CD4-positive, alpha-beta memory T cell (primary cell): ENCODE measurements around the gene EFCAB11. TPM values are rescaled to one million over a fixed set of nuclear protein-coding genes. Genes with fewer than 3 reads are reported as not detected.
"Not testable (repeated sequence)": the region's sequence is repeated elsewhere in the genome, so short reads cannot be mapped to it uniquely, and the experiment has no call there.

Experiments
- CTCF ChIA-PET: fragments of 350-600 bp; sonication (Branson Sonifier 250); formaldehyde crosslinking; loops from one replicate; lab custom pipeline; 2021; ENCODE audit warnings: inconsistent platforms; ENCODE audit not compliant: partially characterized antibody; lab: Charles Lee
- POLR2A ChIA-PET: fragments of 350-600 bp; sonication (Branson Sonifier 250); formaldehyde crosslinking; loops from one replicate; lab custom pipeline; 2021; ENCODE audit not compliant: partially characterized antibody; lab: Charles Lee
- DNase-seq, 5 donors: peaks; one replicate each; pipeline versions ENCODE4 v3.0.0 to v3.0.0-alpha.2; 2020 to 2022; ENCODE audit warnings: mixed read lengths in 1 of 5
- H3K27ac ChIP-seq: one replicate; pipeline ENCODE4 v1.7.0; 2013; ENCODE audit warnings: low read depth, low read length
- H3K27me3 ChIP-seq: 2 replicates; pipeline ENCODE4 v1.7.0; 2013; ENCODE audit warnings: mild to moderate bottlenecking, low read length, moderate library complexity; ENCODE audit not compliant: insufficient read depth
- H3K36me3 ChIP-seq: 2 replicates; pipeline ENCODE4 v1.7.0; 2013; ENCODE audit warnings: mild to moderate bottlenecking, low read length, moderate library complexity; ENCODE audit not compliant: insufficient read depth
- H3K4me1 ChIP-seq: 2 replicates; pipeline ENCODE4 v1.7.0; 2013; ENCODE audit warnings: mild to moderate bottlenecking, low read length, moderate library complexity; ENCODE audit not compliant: insufficient read depth
- H3K4me3 ChIP-seq, 2 donors: one replicate each; pipeline ENCODE4 v1.7.0; 2013; ENCODE audit warnings: low read length in 2 of 2, mild to moderate bottlenecking in 1 of 2
- H3K9me3 ChIP-seq, 2 donors: one replicate each; pipeline ENCODE4 v1.7.0; 2013; ENCODE audit warnings: low read length in 2 of 2, control low read depth in 1 of 2; ENCODE audit not compliant: control insufficient read depth in 1 of 2
- H3K27ac Mint-ChIP-seq, 7 donors: one replicate each; pipeline ENCODE4 v1.8.0; 2020 to 2021; ENCODE audit warnings: mixed read lengths in 7 of 7, mild to moderate bottlenecking in 6 of 7, inconsistent platforms in 3 of 7, moderate library complexity in 3 of 7
- H3K27me3 Mint-ChIP-seq, 2 donors: one replicate each; pipeline ENCODE4 v1.8.0; 2020 to 2021; ENCODE audit warnings: mixed read lengths in 2 of 2
- H3K36me3 Mint-ChIP-seq, 2 donors: one replicate each; pipeline ENCODE4 v1.8.0; 2020 to 2021; ENCODE audit warnings: mixed read lengths in 2 of 2, inconsistent platforms in 1 of 2, mild to moderate bottlenecking in 1 of 2
- H3K4me1 Mint-ChIP-seq, 4 donors: one replicate each; pipeline ENCODE4 v1.8.0; 2020 to 2021; ENCODE audit warnings: mixed read lengths in 4 of 4, mild to moderate bottlenecking in 1 of 4
- H3K4me3 Mint-ChIP-seq, 8 donors: one replicate each; pipeline ENCODE4 v1.8.0; 2020 to 2021; ENCODE audit warnings: mixed read lengths in 8 of 8, mild to moderate bottlenecking in 7 of 8, moderate library complexity in 6 of 8, inconsistent platforms in 3 of 8
- H3K9me3 Mint-ChIP-seq, 8 donors: one replicate each; pipeline ENCODE4 v1.8.0; 2020 to 2021; ENCODE audit warnings: mixed read lengths in 8 of 8, mild to moderate bottlenecking in 5 of 8, inconsistent platforms in 3 of 8, moderate library complexity in 1 of 8
- intact Hi-C: fragments of 100-400 bp; cut with micrococcal nuclease; formaldehyde crosslinking; loops from one replicate; pipeline ENCODE4 v1.15.1; 2023
- polyA plus RNA-seq, 2 donors: library from polyadenylated mRNA; unstranded; fragments of 300-500 nt; fragmentation: Illumina TruSeq; gene quantifications; one replicate each; pipeline ENCODE4 v1.2.3, GENCODE V29; 2021
- total RNA-seq, 2 experiments: library from RNA; stranded (reverse); gene quantifications; one replicate each; pipeline ENCODE4 v1.2.3, GENCODE V29; 2021

EFCAB11 gene
- total and polyA plus RNA-seq, 4 experiments from 2014 or later, result 0.36 to 2.6 (median 1.9) TPM

- Histone ChIP-seq H3K9me3 (no peaks in the 10 kb centered on the region), H3K27ac (no peak overlapping the region), H3K4me3 (no peak overlapping the region), H3K4me1 (no peaks in the 10 kb centered on the region), H3K27me3 (no peaks in the 10 kb centered on the region), H3K36me3 (no peaks in the 10 kb centered on the region)
- DNase-seq, result no peak
- intact Hi-C loops, result no loop called here
- H3K27ac Mint-ChIP-seq, result no peak overlapping the region
- H3K27me3 Mint-ChIP-seq, result no peaks in the 10 kb centered on the region
- ChIA-PET POLR2A (no interaction called here), CTCF (no interaction called here)
- no peak overlapping the region for H3K4me3 Mint-ChIP-seq
- no peaks in the 10 kb centered on the region for H3K4me1 Mint-ChIP-seq
- H3K9me3 Mint-ChIP-seq, result peaks cover 0 to 7% (median 4%) of the 10 kb centered on the region in 8 donors
- peaks cover 0 to 3% of the 10 kb centered on the region in 2 donors for H3K36me3 Mint-ChIP-seq
These were observed 61.6 kb downstream of the EFCAB11 start for GRCh38 chr14:89892953-89893352.

GRCh38 chr14:89891721-89892120, 62.8 kb downstream of the EFCAB11 start:
- H3K9me3 ChIP-seq, POLR2A ChIA-PET, H3K27me3 Mint-ChIP-seq, H3K27ac Mint-ChIP-seq, H3K36me3 Mint-ChIP-seq, H3K4me1 ChIP-seq, H3K9me3 Mint-ChIP-seq, H3K27ac ChIP-seq, DNase-seq, H3K27me3 ChIP-seq, H3K4me3 ChIP-seq, H3K4me3 Mint-ChIP-seq, H3K36me3 ChIP-seq, intact Hi-C loops, CTCF ChIA-PET, H3K4me1 Mint-ChIP-seq: not testable (repeated sequence)

GRCh38 chr14:89891055-89891454, 63.5 kb downstream of the EFCAB11 start:
- H3K4me3 Mint-ChIP-seq, result no peak overlapping the region
- H3K27me3 ChIP-seq, result no peaks in the 10 kb centered on the region
- no peaks in the 10 kb centered on the region for H3K4me1 Mint-ChIP-seq
- H3K9me3 ChIP-seq, result no peaks in the 10 kb centered on the region
- ChIA-PET POLR2A (no interaction called here), CTCF (no interaction called here)
- H3K36me3 ChIP-seq, result no peaks in the 10 kb centered on the region
- peaks cover 0 to 3% of the 10 kb centered on the region in 2 donors for H3K36me3 Mint-ChIP-seq
- H3K27ac ChIP-seq, result no peak overlapping the region
- H3K4me3 ChIP-seq, result no peak overlapping the region
- no peak for DNase-seq
- no peak overlapping the region for H3K27ac Mint-ChIP-seq
- H3K9me3 Mint-ChIP-seq, result peaks cover 0 to 7% (median 4%) of the 10 kb centered on the region in 8 donors
- intact Hi-C loops, result no loop called here
- no peaks in the 10 kb centered on the region for H3K4me1 ChIP-seq
- H3K27me3 Mint-ChIP-seq, result no peaks in the 10 kb centered on the region

GRCh38 chr14:89890589-89890988, 63.9 kb downstream of the EFCAB11 start:
- intact Hi-C loops, result no loop called here
- H3K27me3 Mint-ChIP-seq, result no peaks in the 10 kb centered on the region
- H3K27ac ChIP-seq, result no peak overlapping the region
- H3K36me3 Mint-ChIP-seq, result peaks cover 0 to 3% of the 10 kb centered on the region in 2 donors
- no peaks in the 10 kb centered on the region for H3K36me3 ChIP-seq
- ChIA-PET POLR2A (no interaction called here), CTCF (no interaction called here)
- H3K4me3 Mint-ChIP-seq, result no peak overlapping the region
- no peak overlapping the region for H3K4me3 ChIP-seq
- H3K4me1 ChIP-seq, result no peaks in the 10 kb centered on the region
- no peaks in the 10 kb centered on the region for H3K9me3 ChIP-seq
- DNase-seq, result no peak
- H3K4me1 Mint-ChIP-seq, result no peaks in the 10 kb centered on the region
- H3K9me3 Mint-ChIP-seq, result peaks cover 0 to 7% (median 4%) of the 10 kb centered on the region in 8 donors
- no peaks in the 10 kb centered on the region for H3K27me3 ChIP-seq
- no peak overlapping the region for H3K27ac Mint-ChIP-seq

GRCh38 chr14:89889626-89890025, 64.9 kb downstream of the EFCAB11 start:
- H3K27me3 ChIP-seq, result no peaks in the 10 kb centered on the region
- H3K9me3 ChIP-seq, result no peaks in the 10 kb centered on the region
- no peaks in the 10 kb centered on the region for H3K27me3 Mint-ChIP-seq
- H3K9me3 Mint-ChIP-seq, result peaks cover 0 to 7% (median 4%) of the 10 kb centered on the region in 8 donors
- no peaks in the 10 kb centered on the region for H3K36me3 ChIP-seq
- DNase-seq, result no peak
- H3K36me3 Mint-ChIP-seq, result peaks cover 0 to 3% of the 10 kb centered on the region in 2 donors
- no peak overlapping the region for H3K27ac ChIP-seq
- no peak overlapping the region for H3K4me3 ChIP-seq
- H3K4me1 Mint-ChIP-seq, result no peaks in the 10 kb centered on the region
- H3K4me1 ChIP-seq, result no peaks in the 10 kb centered on the region
- no peak overlapping the region for H3K27ac Mint-ChIP-seq
- intact Hi-C loops, result no loop called here
- ChIA-PET POLR2A (no interaction called here), CTCF (interaction anchor here (1.7 kb wide), 1 partner anchor 862 kb away, joined by 3 read pairs; no protein-coding TSS in a partner anchor)
- no peak overlapping the region for H3K4me3 Mint-ChIP-seq

GRCh38 chr14:89884761-89885160, 69.8 kb downstream of the EFCAB11 start:
- no peak overlapping the region for H3K27ac Mint-ChIP-seq
- Histone ChIP-seq H3K27ac (no peak overlapping the region), H3K27me3 (no peaks in the 10 kb centered on the region), H3K4me3 (no peak overlapping the region), H3K9me3 (no peaks in the 10 kb centered on the region), H3K36me3 (no peaks in the 10 kb centered on the region), H3K4me1 (no peaks in the 10 kb centered on the region)
- peaks cover 0 to 4% (median 0%) of the 10 kb centered on the region in 8 donors for H3K9me3 Mint-ChIP-seq
- DNase-seq, result no peak
- H3K36me3 Mint-ChIP-seq, result no peaks in the 10 kb centered on the region
- ChIA-PET POLR2A (no interaction called here), CTCF (interaction anchor here (0.6 kb wide), 1 partner anchor 154 kb away, joined by 3 read pairs; no protein-coding TSS in a partner anchor)
- H3K4me1 Mint-ChIP-seq, result no peaks in the 10 kb centered on the region
- intact Hi-C loops, result no loop called here
- H3K4me3 Mint-ChIP-seq, result no peak overlapping the region
- no peaks in the 10 kb centered on the region for H3K27me3 Mint-ChIP-seq

GRCh38 chr14:89881839-89882238, 72.7 kb downstream of the EFCAB11 start:
- DNase-seq, result no peak
- H3K36me3 ChIP-seq, result no peaks in the 10 kb centered on the region
- intact Hi-C loops, result no loop called here
- no peaks in the 10 kb centered on the region for H3K4me1 Mint-ChIP-seq
- H3K9me3 Mint-ChIP-seq, result no peaks in the 10 kb centered on the region
- H3K27me3 Mint-ChIP-seq, result no peaks in the 10 kb centered on the region
- ChIA-PET CTCF (no interaction called here), POLR2A (no interaction called here)
- H3K4me1 ChIP-seq, result no peaks in the 10 kb centered on the region
- no peaks in the 10 kb centered on the region for H3K36me3 Mint-ChIP-seq
- H3K27me3 ChIP-seq, result no peaks in the 10 kb centered on the region
- H3K4me3 Mint-ChIP-seq, result no peak overlapping the region
- no peak overlapping the region for H3K27ac Mint-ChIP-seq
- no peak overlapping the region for H3K4me3 ChIP-seq
- H3K27ac ChIP-seq, result no peak overlapping the region
- no peaks in the 10 kb centered on the region for H3K9me3 ChIP-seq

GRCh38 chr14:89874091-89874490, 80.4 kb downstream of the EFCAB11 start:
- DNase-seq, intact Hi-C loops, H3K27ac Mint-ChIP-seq, H3K4me3 ChIP-seq, H3K4me1 Mint-ChIP-seq, CTCF ChIA-PET, H3K4me3 Mint-ChIP-seq, H3K9me3 ChIP-seq, H3K4me1 ChIP-seq, H3K27ac ChIP-seq, H3K27me3 Mint-ChIP-seq, H3K27me3 ChIP-seq, H3K36me3 Mint-ChIP-seq, POLR2A ChIA-PET, H3K36me3 ChIP-seq: not testable (repeated sequence)
- peaks cover 0 to 18% (median 7%) of the 10 kb centered on the region in 8 donors for H3K9me3 Mint-ChIP-seq
